ENCODE results near the gene TESMIN. TPM values are rescaled to one million over a fixed set of nuclear protein-coding genes. Genes with fewer than 3 reads are reported as not detected.

The TESMIN gene
- total RNA-seq, 2 donors from 2014 or later: 0.47 to 0.78 TPM

DNA sequence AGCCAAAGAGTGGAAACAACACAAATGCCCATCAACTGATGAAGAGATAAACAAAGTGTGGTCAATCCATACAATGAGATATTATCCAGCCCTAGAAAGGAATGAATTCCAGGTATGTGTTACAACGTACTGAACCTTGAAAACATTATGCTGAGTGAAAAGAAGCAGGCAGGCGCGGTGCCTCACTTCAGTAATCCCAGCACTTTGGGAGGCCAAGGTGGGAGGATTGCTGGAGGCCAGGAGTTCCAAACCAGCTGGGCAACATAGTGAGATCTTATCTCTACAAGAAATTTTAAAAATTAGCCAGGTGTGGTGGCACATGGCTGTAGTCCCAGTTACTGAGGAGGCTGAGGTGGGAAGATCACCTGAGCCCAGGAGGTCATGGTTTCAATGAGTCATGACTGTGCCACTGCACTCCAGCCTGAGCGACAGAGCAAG lies 24.6 kb upstream of the TESMIN start:
- TF ChIP-seq, protein P1, sequence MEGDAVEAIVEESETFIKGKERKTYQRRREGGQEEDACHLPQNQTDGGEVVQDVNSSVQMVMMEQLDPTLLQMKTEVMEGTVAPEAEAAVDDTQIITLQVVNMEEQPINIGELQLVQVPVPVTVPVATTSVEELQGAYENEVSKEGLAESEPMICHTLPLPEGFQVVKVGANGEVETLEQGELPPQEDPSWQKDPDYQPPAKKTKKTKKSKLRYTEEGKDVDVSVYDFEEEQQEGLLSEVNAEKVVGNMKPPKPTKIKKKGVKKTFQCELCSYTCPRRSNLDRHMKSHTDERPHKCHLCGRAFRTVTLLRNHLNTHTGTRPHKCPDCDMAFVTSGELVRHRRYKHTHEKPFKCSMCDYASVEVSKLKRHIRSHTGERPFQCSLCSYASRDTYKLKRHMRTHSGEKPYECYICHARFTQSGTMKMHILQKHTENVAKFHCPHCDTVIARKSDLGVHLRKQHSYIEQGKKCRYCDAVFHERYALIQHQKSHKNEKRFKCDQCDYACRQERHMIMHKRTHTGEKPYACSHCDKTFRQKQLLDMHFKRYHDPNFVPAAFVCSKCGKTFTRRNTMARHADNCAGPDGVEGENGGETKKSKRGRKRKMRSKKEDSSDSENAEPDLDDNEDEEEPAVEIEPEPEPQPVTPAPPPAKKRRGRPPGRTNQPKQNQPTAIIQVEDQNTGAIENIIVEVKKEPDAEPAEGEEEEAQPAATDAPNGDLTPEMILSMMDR (IDR thresholded peaks at IDR 0.05): no peak
- no peak overlapping the region for H3K27ac ChIP-seq
- no peak for DNase-seq (ENCODE audit: low spot score)
- no peak overlapping the region for H3K4me3 ChIP-seq
- no peaks in the 10 kb centered on the region for H3K9me3 ChIP-seq
- H3K27me3 ChIP-seq: no peaks in the 10 kb centered on the region
- H3K36me3 ChIP-seq: peaks cover 100% of the 10 kb centered on the region
- H3K4me1 ChIP-seq: peaks cover 0 to 18% of the 10 kb centered on the region in 2 donors

DNA sequence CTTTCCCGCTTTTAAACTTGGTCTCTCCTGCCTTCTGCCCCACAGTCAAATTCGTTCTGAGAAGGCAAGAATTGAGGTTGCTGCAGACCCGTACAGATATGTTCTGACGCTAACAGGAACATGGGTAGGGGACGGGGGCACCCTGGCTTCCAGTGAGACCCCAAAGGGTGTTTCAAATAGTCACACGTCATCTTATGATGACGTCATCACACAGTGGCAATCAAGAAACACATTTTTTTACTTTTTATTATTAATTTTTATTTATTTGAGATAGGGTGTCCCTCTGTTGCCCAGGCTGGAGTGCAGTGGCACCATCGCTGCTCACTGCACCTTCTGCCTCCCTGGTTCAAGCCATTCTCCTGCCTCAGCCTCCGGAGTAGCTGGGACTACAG lies 22.9 kb upstream of the TESMIN start:
- Histone ChIP-seq H3K9me3 (no peaks in the 10 kb centered on the region), H3K4me3 (no peak overlapping the region), H3K27ac (no peak overlapping the region), H3K4me1 (peaks cover 0 to 7% of the 10 kb centered on the region in 2 donors), H3K36me3 (peaks cover 100% of the 10 kb centered on the region), H3K27me3 (no peaks in the 10 kb centered on the region)
- no peak for DNase-seq (ENCODE audit: low spot score)
- TF ChIP-seq, protein P1 (IDR thresholded peaks at IDR 0.05): no peak

DNA sequence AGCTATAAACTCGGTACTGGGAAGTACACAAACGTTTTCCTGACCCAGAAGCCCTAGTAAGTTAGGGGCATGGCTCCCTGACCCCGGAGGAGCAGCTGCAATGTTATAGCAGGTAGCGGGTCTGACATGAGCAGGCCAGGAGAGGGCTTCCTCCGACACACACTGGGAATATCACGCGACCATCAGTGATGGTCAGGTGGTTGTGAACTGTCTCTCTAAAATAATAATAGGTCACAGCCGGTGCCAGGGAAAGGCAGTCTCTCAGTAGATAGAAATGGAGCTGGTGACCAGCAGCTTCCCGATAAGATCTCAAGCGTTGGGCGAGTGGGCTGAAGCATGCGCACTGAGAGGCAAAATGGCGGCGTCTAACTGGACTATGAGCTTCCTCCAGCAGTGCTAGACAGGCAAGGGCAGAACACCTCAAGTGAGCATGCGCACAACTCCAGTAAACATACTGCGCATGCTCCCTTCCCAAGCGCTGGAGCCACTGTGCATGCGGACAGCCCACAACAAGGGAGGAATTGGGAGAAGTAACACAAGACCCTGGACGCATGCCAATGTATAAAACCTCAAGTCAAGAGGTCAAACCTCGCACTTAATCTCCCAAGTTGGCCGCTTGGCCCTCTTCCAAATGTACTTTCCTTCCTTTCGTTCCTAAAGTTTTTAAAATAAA lies 22.3 kb upstream of the TESMIN start:
- Histone ChIP-seq H3K4me3 (no peak overlapping the region), H3K36me3 (peaks cover 100% of the 10 kb centered on the region), H3K27ac (no peak overlapping the region), H3K4me1 (peaks cover 0 to 7% of the 10 kb centered on the region in 2 donors), H3K9me3 (no peaks in the 10 kb centered on the region), H3K27me3 (no peaks in the 10 kb centered on the region)
- TF ChIP-seq, protein P1 (IDR thresholded peaks at IDR 0.05): no peak
- DNase-seq (ENCODE audit: low spot score): no peak

DNA sequence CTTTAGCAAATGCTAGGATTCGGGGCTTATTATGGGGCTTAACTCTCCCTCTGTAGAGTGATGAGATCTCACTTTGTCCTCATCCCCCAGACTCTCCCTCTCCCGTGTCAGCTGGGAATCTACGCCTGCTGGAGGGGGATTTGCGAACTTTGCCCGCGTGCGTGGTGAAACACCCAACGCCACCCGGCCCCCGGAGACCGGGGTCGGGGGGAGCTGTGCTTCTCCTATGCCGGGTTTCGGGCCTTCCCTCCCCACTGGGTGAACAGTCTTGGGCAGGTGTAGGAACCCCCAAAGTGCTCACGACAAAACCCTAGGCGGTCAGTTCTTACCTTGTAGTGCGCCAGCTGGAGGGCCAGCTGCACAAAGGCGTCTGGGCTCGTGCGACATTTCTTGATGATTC lies 21.6 kb upstream of the TESMIN start:
- DNase-seq (ENCODE audit: low spot score): no peak
- H3K27ac ChIP-seq: no peak overlapping the region
- H3K9me3 ChIP-seq: no peaks in the 10 kb centered on the region
- no peaks in the 10 kb centered on the region for H3K27me3 ChIP-seq
- TF ChIP-seq, protein P1 (IDR thresholded peaks at IDR 0.05): no peak
- H3K36me3 ChIP-seq: peaks cover 99% of the 10 kb centered on the region
- no peak overlapping the region for H3K4me3 ChIP-seq
- H3K4me1 ChIP-seq: peaks cover 0 to 7% of the 10 kb centered on the region in 2 donors

DNA sequence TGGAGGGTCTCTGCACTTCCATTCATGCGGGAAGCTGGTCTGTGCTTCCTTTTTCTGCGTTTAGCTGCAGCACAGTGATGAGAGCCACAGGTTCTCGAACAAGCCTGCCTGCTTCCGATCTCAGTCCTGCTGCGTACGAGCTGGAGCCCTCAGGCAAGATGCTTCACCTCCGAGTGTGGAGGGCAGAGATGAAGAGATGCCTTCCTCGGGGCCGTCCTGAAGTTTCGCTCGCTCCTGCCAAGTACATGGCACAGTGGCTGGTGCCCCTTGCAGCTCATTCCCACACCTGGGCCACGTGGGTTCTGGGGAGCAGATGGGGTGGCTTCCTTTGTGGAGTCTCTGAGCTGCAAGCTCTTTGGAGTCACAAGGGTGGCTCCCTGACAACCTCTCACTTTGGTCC lies 19.5 kb upstream of the TESMIN start:
- Histone ChIP-seq H3K27ac (no peak overlapping the region), H3K36me3 (peaks cover 97% of the 10 kb centered on the region), H3K4me3 (no peak overlapping the region), H3K27me3 (no peaks in the 10 kb centered on the region), H3K4me1 (no peaks in the 10 kb centered on the region), H3K9me3 (no peaks in the 10 kb centered on the region)
- TF ChIP-seq, protein P1 (IDR thresholded peaks at IDR 0.05): no peak
- DNase-seq (ENCODE audit: low spot score): no peak

DNA sequence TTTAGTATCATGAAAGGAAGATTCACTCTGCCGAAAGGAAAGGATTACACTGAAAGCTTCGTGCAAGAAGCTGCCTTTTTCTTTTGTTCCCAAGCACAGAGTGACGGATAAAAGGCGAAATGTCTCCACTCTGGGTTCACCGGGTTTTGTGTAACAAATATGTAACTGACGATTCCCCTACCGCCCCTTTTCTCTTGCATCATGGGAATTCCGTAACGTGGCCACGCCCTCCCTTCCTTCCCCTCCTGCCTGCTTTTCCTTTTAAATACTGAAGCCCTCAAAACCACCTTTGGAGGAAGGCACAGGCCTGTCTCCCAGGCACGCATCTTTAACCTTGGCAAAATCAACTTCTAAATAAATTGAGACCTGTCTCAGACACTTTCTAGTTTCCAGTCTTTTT lies 16.4 kb upstream of the TESMIN start:
- Histone ChIP-seq H3K9me3 (no peaks in the 10 kb centered on the region), H3K27ac (no peak overlapping the region), H3K36me3 (peaks cover 94% of the 10 kb centered on the region), H3K4me1 (no peaks in the 10 kb centered on the region), H3K4me3 (no peak overlapping the region), H3K27me3 (no peaks in the 10 kb centered on the region)
- no peak for DNase-seq (ENCODE audit: low spot score)
- TF ChIP-seq, protein P1 (IDR thresholded peaks at IDR 0.05): no peak
